Activated CD8-positive, alpha-beta T cell treated with anti-CD3 and anti-CD28 coated beads for 36 hours (primary cell): Measurements from ENCODE around the gene DHX58. TPM values are rescaled to one million over a fixed set of nuclear protein-coding genes. Genes with fewer than 3 reads are reported as not detected.

Source experiments
- ATAC-seq: fragments of 200-7000 bp; cut with Tn5 transposase; one replicate; pipeline ENCODE4 v1.10.0; 2021; ENCODE audit warnings: mild to moderate bottlenecking, moderate library complexity
- CTCF ChIA-PET: fragments of 350-600 bp; sonication (Branson Sonifier 250); formaldehyde crosslinking; loops from one replicate; lab custom pipeline; 2021; ENCODE audit warnings: antibody characterized with exemption; lab: Charles Lee
- POLR2A ChIA-PET: fragments of 350-600 bp; sonication (Branson Sonifier 250); formaldehyde crosslinking; loops from one replicate; lab custom pipeline; 2021; ENCODE audit warnings: antibody characterized with exemption; lab: Charles Lee
- DNase-seq: peaks from one replicate; pipeline ENCODE4 v3.0.0-alpha.2; 2020
- H3K27ac Mint-ChIP-seq: one replicate; pipeline ENCODE4 v1.8.0; 2021; ENCODE audit warnings: mild to moderate bottlenecking, mixed read lengths
- H3K27me3 Mint-ChIP-seq: one replicate; pipeline ENCODE4 v1.8.0; 2021; ENCODE audit warnings: mixed read lengths
- H3K36me3 Mint-ChIP-seq: one replicate; pipeline ENCODE4 v1.8.0; 2021; ENCODE audit warnings: low read depth, mixed read lengths
- H3K4me1 Mint-ChIP-seq: one replicate; pipeline ENCODE4 v1.8.0; 2021; ENCODE audit warnings: low read depth, mixed read lengths
- H3K4me3 Mint-ChIP-seq: one replicate; pipeline ENCODE4 v1.8.0; 2021; ENCODE audit warnings: mild to moderate bottlenecking, moderate library complexity, mixed read lengths
- H3K9me3 Mint-ChIP-seq: one replicate; pipeline ENCODE4 v1.8.0; 2021; ENCODE audit warnings: mixed read lengths
- CTCF ChIP-seq: fragments of 200-600 bp; IDR thresholded peaks from one replicate; pipeline ENCODE4 v1.8.0; 2022; ENCODE audit warnings: antibody characterized with exemption, mild to moderate bottlenecking
- intact Hi-C: fragments of 100-400 bp; cut with micrococcal nuclease; formaldehyde crosslinking; loops from one replicate; pipeline ENCODE4 v1.10.0; 2022
- total RNA-seq, 2 experiments: library from RNA; stranded (reverse); gene quantifications; one replicate each; pipeline ENCODE4 v1.2.3, GENCODE V29; 2021

The DHX58 gene
- total RNA-seq, 2 experiments from 2014 or later, result 31.7 to 36.2 TPM

DNA sequence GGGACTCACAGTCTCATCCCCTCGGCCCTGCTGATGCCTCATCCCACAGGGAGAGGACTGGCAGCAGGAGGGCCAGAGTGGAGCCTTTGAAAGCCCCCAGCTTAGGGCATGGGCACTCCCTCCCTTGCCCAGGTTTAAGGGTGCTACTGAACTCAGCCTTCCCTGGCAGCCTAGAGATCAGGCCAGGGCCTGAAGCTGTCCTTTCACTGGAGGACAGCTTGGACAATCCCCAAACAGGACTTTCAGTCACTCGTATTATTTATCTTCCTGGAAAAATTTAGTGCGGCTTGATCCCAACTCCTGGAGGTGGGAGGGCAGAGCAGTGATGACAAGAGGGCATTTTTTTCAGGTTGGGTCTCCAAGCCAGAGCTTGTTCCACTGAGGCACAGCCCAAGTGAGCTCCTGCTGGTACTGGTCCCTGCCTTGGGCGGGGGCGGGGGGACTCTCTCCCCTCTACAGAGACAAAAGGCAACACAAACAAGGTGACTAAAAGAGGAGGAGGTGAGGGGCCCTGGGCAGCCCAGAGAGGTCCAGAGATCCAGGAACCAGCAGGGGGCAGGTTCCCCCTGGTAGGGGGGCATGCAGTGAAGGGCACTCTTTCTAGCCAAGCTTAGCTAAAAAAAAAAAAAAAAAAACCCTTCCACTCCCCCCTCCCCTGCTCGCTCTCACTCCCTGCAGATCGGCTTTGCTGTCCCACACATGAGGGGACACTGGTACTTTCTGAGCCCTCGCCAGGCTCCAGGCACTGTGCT, 16.0 kb downstream of the DHX58 start:
- H3K4me3 Mint-ChIP-seq, result no peak overlapping the region
- DNase-seq (no peak), ATAC-seq (no peak)
- H3K27me3 Mint-ChIP-seq, result peaks cover 13% of the 10 kb centered on the region
- H3K4me1 Mint-ChIP-seq, result peaks cover 9% of the 10 kb centered on the region
- no peaks in the 10 kb centered on the region for H3K36me3 Mint-ChIP-seq
- no peak overlapping the region for H3K27ac Mint-ChIP-seq
- no peaks in the 10 kb centered on the region for H3K9me3 Mint-ChIP-seq
- ChIA-PET POLR2A (interaction anchor here (1.3 to 3.5 kb wide), 2 partner anchors 17 to 58 kb away, joined by 3 to 14 read pairs; partner anchors contain the start of genes DHX58 and RAB5C), CTCF (interaction anchor here (1.1 to 8.2 kb wide), 7 partner anchors 16 to 390 kb away, joined by 3 to 72 read pairs (median 3); partner anchors contain the start of gene KAT2A)
- intact Hi-C loops, result no loop called here
- no peak for TF ChIP-seq CTCF

DNA sequence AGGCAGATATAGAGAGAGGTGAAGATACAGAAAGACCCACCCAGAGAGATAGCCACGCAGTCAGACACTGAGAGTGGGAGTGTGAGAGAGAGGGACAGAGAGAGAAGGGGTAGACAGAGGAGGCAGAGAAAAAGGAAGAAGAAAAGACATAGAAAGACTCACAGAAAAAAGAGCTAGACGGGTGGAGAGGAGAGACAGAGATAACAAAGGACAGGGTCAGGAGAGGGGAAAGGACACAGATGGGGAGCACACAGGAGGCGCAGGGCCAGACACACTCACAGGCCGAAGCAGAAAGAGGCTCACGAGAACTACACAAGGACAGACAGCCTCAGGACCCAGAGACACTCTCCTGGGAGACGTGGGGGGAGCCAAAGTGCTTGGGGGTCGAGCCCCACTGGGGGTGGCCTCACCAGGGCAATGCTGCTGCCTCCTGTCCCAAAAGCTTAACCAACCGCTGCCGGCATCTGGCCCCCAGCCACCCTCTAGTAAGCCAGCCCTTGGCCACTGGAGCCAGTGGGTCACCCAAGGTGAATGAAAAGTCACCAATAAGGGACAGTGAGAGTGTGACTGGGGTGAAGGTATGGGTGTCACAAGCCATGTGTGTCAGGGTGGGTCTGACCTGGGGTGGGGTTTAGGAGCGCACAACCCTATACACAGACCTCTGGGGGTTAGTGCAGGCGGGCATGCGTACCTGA, 18.0 kb downstream of the DHX58 start:
- no peak overlapping the region for H3K4me3 Mint-ChIP-seq
- TF ChIP-seq CTCF, result no peak
- no peak overlapping the region for H3K27ac Mint-ChIP-seq
- intact Hi-C loops, result no loop called here
- no peak for DNase-seq
- no peak for ATAC-seq
- no peaks in the 10 kb centered on the region for H3K36me3 Mint-ChIP-seq
- CTCF ChIA-PET, result interaction anchor here (1.2 to 1.5 kb wide), 2 partner anchors 27 to 29 kb away, joined by 5 read pairs; no protein-coding TSS in a partner anchor
- H3K4me1 Mint-ChIP-seq, result peaks cover 9% of the 10 kb centered on the region
- POLR2A ChIA-PET, result interaction anchor here (1.2 kb wide), 1 partner anchor 127 kb away, joined by 3 read pairs; no protein-coding TSS in a partner anchor
- no peaks in the 10 kb centered on the region for H3K9me3 Mint-ChIP-seq
- H3K27me3 Mint-ChIP-seq, result peaks cover 15% of the 10 kb centered on the region

DNA sequence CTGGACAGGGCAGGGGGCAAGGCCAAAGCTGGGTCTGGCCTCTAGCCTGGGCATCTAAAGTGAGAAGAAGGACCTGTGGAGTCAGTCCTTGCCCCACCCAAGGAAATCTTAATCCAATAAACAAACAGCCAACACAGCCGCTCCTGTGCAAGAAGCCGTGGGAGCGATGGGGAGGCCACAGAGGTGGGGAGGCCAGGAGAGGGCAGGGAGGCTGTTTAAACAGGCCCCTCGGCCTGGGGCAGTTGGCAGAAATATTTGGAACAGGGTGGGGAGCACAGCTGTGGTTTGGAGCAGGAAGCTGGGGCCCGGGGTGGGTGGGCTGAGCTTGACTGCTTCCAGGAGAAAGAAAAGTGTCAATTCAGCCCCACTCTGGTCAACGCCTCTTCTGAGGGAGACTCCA, 19.6 kb downstream of the DHX58 start:
- no peak for TF ChIP-seq CTCF
- ATAC-seq, result no peak
- CTCF ChIA-PET, result interaction anchor here (1.3 to 2.8 kb wide), 3 partner anchors 16 to 27 kb away, joined by 4 to 12 read pairs (median 5); no protein-coding TSS in a partner anchor
- Mint-ChIP-seq H3K9me3 (no peaks in the 10 kb centered on the region), H3K27me3 (peaks cover 13% of the 10 kb centered on the region), H3K27ac (no peak overlapping the region), H3K4me3 (no peak overlapping the region), H3K36me3 (no peaks in the 10 kb centered on the region), H3K4me1 (peaks cover 6% of the 10 kb centered on the region)
- POLR2A ChIA-PET, result no interaction called here
- intact Hi-C loops, result no loop called here
- no peak for DNase-seq

- intact Hi-C loops, result no loop called here
- no peak for DNase-seq
- Mint-ChIP-seq H3K4me1 (no peaks in the 10 kb centered on the region), H3K27me3 (peaks cover 4% of the 10 kb centered on the region), H3K4me3 (no peak overlapping the region), H3K9me3 (no peaks in the 10 kb centered on the region), H3K27ac (no peak overlapping the region), H3K36me3 (no peaks in the 10 kb centered on the region)
- POLR2A ChIA-PET, result interaction anchor here (0.9 to 1.1 kb wide), 3 partner anchors 19 to 152 kb away, joined by 3 to 4 read pairs (median 4); no protein-coding TSS in a partner anchor
- no peak for TF ChIP-seq CTCF
- CTCF ChIA-PET, result interaction anchor here (0.9 to 2.8 kb wide), 7 partner anchors 10 to 72 kb away, joined by 3 to 12 read pairs (median 5); partner anchors contain the start of gene NKIRAS2
- ATAC-seq, result no peak
Measured at GRCh38 chr17:42090964-42091790, 21.3 kb downstream of the DHX58 start.
